ENCODE measurements around the gene TMEM53. TPM values are rescaled to one million over a fixed set of nuclear protein-coding genes. Genes with fewer than 3 reads are reported as not detected.

The TMEM53 gene
- total RNA-seq, 2 experiments from 2014 or later, result 2.8 to 2.9 TPM

GRCh38 chr1:44654621-44655187 lies 19.6 kb downstream of the TMEM53 start:
- ChIA-PET CTCF (no interaction called here), POLR2A (interaction anchor here (0.6 kb wide), 1 partner anchor 115 kb away, joined by 5 read pairs; no protein-coding TSS in a partner anchor)

- ChIA-PET POLR2A (interaction anchor here (2.2 kb wide), 1 partner anchor 21 kb away, joined by 9 read pairs; no protein-coding TSS in a partner anchor), CTCF (interaction anchor here (0.6 to 2.9 kb wide), 27 partner anchors 9 to 482 kb away, joined by 3 to 27 read pairs (median 5); partner anchors contain the start of genes ARMH1, DMAP1 and TMEM53)
These were observed 20.9 kb downstream of the TMEM53 start for GRCh38 chr1:44653107-44653964.

GRCh38 chr1:44652445-44653106 lies 21.7 kb downstream of the TMEM53 start:
- ChIA-PET CTCF (interaction anchor here (0.6 to 2.9 kb wide), 29 partner anchors 9 to 482 kb away, joined by 3 to 27 read pairs (median 5); partner anchors contain the start of genes ARMH1, DMAP1 and TMEM53), POLR2A (interaction anchor here (2.2 kb wide), 1 partner anchor 21 kb away, joined by 9 read pairs; no protein-coding TSS in a partner anchor)

- ChIA-PET CTCF (interaction anchor here (1.0 to 2.9 kb wide), 6 partner anchors 9 to 273 kb away, joined by 3 to 27 read pairs (median 16); partner anchors contain the start of genes ARMH1 and TMEM53), POLR2A (interaction anchor here (2.2 kb wide), 1 partner anchor 19 kb away, joined by 9 read pairs; no protein-coding TSS in a partner anchor)
These were observed 23.2 kb downstream of the TMEM53 start for GRCh38 chr1:44651069-44651468.

- CTCF ChIA-PET, result no interaction called here
- POLR2A ChIA-PET, result interaction anchor here (1.0 kb wide), 1 partner anchor 8 kb away, joined by 3 read pairs; no protein-coding TSS in a partner anchor
These were observed 24.0 kb downstream of the TMEM53 start for GRCh38 chr1:44650159-44650831.

GRCh38 chr1:44649788-44650158 lies 24.5 kb downstream of the TMEM53 start:
- CTCF ChIA-PET, result no interaction called here
- POLR2A ChIA-PET, result interaction anchor here (1.0 kb wide), 1 partner anchor 7 kb away, joined by 3 read pairs; no protein-coding TSS in a partner anchor

GRCh38 chr1:44648529-44649250 lies 25.6 kb downstream of the TMEM53 start:
- POLR2A ChIA-PET, result interaction anchor here (1.1 kb wide), 1 partner anchor 17 kb away, joined by 5 read pairs; no protein-coding TSS in a partner anchor
- CTCF ChIA-PET, result interaction anchor here (0.5 to 0.6 kb wide), 2 partner anchors 71 to 929 kb away, joined by 3 to 5 read pairs; no protein-coding TSS in a partner anchor

GRCh38 chr1:44647896-44648295 lies 26.4 kb downstream of the TMEM53 start:
- POLR2A ChIA-PET, result interaction anchor here (1.0 to 1.1 kb wide), 2 partner anchors 16 to 17 kb away, joined by 4 to 5 read pairs; no protein-coding TSS in a partner anchor

GRCh38 chr1:44646261-44647110 lies 27.8 kb downstream of the TMEM53 start:
- POLR2A ChIA-PET, result interaction anchor here (1.0 kb wide), 1 partner anchor 14 kb away, joined by 4 read pairs; no protein-coding TSS in a partner anchor
- CTCF ChIA-PET, result no interaction called here

More at GRCh38 chr1:44647896-44648295, 26.4 kb downstream of the TMEM53 start:
- CTCF ChIA-PET, result interaction anchor here (0.5 to 0.6 kb wide), 2 partner anchors 622 to 928 kb away, joined by 3 to 4 read pairs; no protein-coding TSS in a partner anchor

GRCh38 chr1:44645476-44646244 lies 28.6 kb downstream of the TMEM53 start:
- ChIA-PET CTCF (no interaction called here), POLR2A (no interaction called here)

- ChIA-PET CTCF (no interaction called here), POLR2A (no interaction called here)
These were observed 29.5 kb downstream of the TMEM53 start for GRCh38 chr1:44644806-44645205.

GRCh38 chr1:44643721-44644334 lies 30.5 kb downstream of the TMEM53 start:
- POLR2A ChIA-PET, result no interaction called here

GRCh38 chr1:44642925-44643324 lies 31.4 kb downstream of the TMEM53 start:
- CTCF ChIA-PET, result interaction anchor here (0.6 kb wide), 1 partner anchor 144 kb away, joined by 3 read pairs; no protein-coding TSS in a partner anchor
- POLR2A ChIA-PET, result interaction anchor here (0.9 to 1.3 kb wide), 2 partner anchors 7 to 11 kb away, joined by 3 to 7 read pairs; no protein-coding TSS in a partner anchor

More at GRCh38 chr1:44643721-44644334, 30.5 kb downstream of the TMEM53 start:
- CTCF ChIA-PET, result interaction anchor here (1.1 kb wide), 1 partner anchor 9 kb away, joined by 4 read pairs; no protein-coding TSS in a partner anchor

GRCh38 chr1:44642255-44642654 lies 32.0 kb downstream of the TMEM53 start:
- CTCF ChIA-PET, result interaction anchor here (1.1 to 1.5 kb wide), 3 partner anchors 9 to 11 kb away, joined by 3 to 5 read pairs (median 5); no protein-coding TSS in a partner anchor
- POLR2A ChIA-PET, result interaction anchor here (0.9 to 1.3 kb wide), 2 partner anchors 8 to 10 kb away, joined by 3 to 7 read pairs; no protein-coding TSS in a partner anchor
